ENCODE results near the gene ZC3H11A.

- no peak for TF ChIP-seq CTCF (IDR thresholded peaks at IDR 0.05; ENCODE audit: insufficient read depth, low read length, poor library complexity, severe bottlenecking)
- TF ChIP-seq EZH2phosphoT487 (conservative IDR thresholded peaks at IDR 0.05; ENCODE audit: low read length) = no peak
Measured at GRCh38 chr1:203756036-203756435, 39.4 kb upstream of the ZC3H11A start.
